ENCODE results near the gene ARHGAP9. TPM values are rescaled to one million over a fixed set of nuclear protein-coding genes. Genes with fewer than 3 reads are reported as not detected.
A peak's percentile ranks its signal among the peaks of the same experiment; 100 is the strongest.
"Not testable (repeated sequence)": the region's sequence is repeated elsewhere in the genome, so short reads cannot be mapped to it uniquely, and the experiment has no call there.

ARHGAP9 gene
- total and polyA plus RNA-seq, 2 experiments from 2014 or later, result 2.3 TPM; not detected in 1

GRCh38 chr12:57515408-57515933, 35.8 kb upstream of the ARHGAP9 start:
- peak in 1 of 2 donors; percentile 10 for DNase-seq (ENCODE audit: low read depth in 1 of 2, low spot score in 1 of 2)
- Histone ChIP-seq H3K4me3 (no peak overlapping the region), H3K36me3 (peaks cover 55% of the 10 kb centered on the region), H3K27ac (peak overlapping the region; percentile 62), H3K9me3 (ENCODE audit: low read depth) (no peaks in the 10 kb centered on the region), H3K4me1 (ENCODE audit: low read depth) (peaks cover 11% of the 10 kb centered on the region), H3K27me3 (no peaks in the 10 kb centered on the region)
- TF ChIP-seq, protein P1, sequence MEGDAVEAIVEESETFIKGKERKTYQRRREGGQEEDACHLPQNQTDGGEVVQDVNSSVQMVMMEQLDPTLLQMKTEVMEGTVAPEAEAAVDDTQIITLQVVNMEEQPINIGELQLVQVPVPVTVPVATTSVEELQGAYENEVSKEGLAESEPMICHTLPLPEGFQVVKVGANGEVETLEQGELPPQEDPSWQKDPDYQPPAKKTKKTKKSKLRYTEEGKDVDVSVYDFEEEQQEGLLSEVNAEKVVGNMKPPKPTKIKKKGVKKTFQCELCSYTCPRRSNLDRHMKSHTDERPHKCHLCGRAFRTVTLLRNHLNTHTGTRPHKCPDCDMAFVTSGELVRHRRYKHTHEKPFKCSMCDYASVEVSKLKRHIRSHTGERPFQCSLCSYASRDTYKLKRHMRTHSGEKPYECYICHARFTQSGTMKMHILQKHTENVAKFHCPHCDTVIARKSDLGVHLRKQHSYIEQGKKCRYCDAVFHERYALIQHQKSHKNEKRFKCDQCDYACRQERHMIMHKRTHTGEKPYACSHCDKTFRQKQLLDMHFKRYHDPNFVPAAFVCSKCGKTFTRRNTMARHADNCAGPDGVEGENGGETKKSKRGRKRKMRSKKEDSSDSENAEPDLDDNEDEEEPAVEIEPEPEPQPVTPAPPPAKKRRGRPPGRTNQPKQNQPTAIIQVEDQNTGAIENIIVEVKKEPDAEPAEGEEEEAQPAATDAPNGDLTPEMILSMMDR (IDR thresholded peaks at IDR 0.05; ENCODE audit: low read depth, low read length), result no peak

DNA sequence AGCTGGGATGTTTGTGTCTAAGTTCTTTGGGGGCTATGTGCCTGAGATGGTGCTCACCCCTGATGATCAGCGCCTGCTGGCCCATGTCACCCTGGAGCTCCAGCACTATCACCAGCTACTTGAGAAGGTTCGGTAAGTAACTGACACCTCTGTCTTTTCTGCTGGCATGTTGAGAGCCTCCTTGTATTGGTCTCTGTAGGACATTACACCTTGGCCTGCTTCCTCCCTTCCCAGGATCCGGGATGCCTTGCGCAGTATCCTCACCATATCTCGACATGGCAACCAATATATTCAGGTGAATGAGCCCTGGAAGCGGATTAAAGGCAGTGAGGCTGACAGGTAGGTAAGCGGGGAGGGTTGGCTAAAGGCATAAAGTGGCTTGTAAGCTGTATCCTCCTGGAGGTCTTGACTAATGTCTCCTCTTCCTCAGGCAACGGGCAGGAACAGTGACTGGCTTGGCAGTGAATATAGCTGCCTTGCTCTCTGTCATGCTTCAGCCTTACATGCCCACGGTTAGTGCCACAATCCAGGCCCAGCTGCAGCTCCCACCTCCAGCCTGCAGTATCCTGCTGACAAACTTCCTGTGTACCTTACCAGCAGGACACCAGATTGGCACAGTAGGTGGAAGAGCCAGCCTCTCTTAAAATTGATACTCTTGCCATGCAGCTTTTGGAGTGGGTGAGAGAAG, 35.2 kb upstream of the ARHGAP9 start:
- H3K36me3 ChIP-seq, result peaks cover 59% of the 10 kb centered on the region
- H3K27ac ChIP-seq, result peak overlapping the region; percentile 56
- no peak overlapping the region for H3K4me3 ChIP-seq
- H3K9me3 ChIP-seq (ENCODE audit: low read depth), result no peaks in the 10 kb centered on the region
- peak in 1 of 2 donors; percentile 8 for DNase-seq (ENCODE audit: low read depth in 1 of 2, low spot score in 1 of 2)
- TF ChIP-seq, protein P1 (IDR thresholded peaks at IDR 0.05; ENCODE audit: low read depth, low read length), result no peak
- no peaks in the 10 kb centered on the region for H3K27me3 ChIP-seq
- H3K4me1 ChIP-seq (ENCODE audit: low read depth), result peaks cover 11% of the 10 kb centered on the region

GRCh38 chr12:57514246-57514645, 34.6 kb upstream of the ARHGAP9 start:
- not testable (repeated sequence) for DNase-seq (ENCODE audit: low read depth in 1 of 2, low spot score in 1 of 2); H3K9me3 ChIP-seq (ENCODE audit: low read depth); H3K4me3 ChIP-seq; H3K27me3 ChIP-seq
- peaks cover 10% of the 10 kb centered on the region for H3K4me1 ChIP-seq (ENCODE audit: low read depth)
- peaks cover 65% of the 10 kb centered on the region for H3K36me3 ChIP-seq
- H3K27ac ChIP-seq, result peak overlapping the region; percentile 56

GRCh38 chr12:57513677-57514076, 34.0 kb upstream of the ARHGAP9 start:
- not testable (repeated sequence) for DNase-seq (ENCODE audit: low read depth in 1 of 2, low spot score in 1 of 2); H3K9me3 ChIP-seq (ENCODE audit: low read depth); H3K4me3 ChIP-seq; H3K4me1 ChIP-seq (ENCODE audit: low read depth); H3K27me3 ChIP-seq; H3K27ac ChIP-seq
- H3K36me3 ChIP-seq, result peaks cover 70% of the 10 kb centered on the region

DNA sequence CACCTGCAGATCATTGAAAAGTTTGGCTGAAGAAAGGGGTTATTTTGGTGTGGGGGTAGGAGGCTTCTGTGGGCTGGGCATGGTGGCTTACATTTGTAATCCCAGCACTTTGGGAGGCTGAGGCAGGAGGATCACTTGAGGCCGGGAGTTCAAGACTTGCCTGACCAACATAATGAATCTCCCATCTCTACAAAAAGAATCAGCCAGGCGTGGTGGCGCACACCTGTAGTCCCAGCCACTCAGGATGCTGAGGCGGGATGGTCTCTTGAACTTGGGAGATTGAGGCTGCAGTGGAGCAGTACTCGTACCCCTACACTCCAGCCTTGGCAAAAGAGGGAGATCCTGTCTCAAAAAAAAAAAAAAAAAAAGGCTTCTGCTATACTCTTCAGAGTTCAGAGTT, 33.6 kb upstream of the ARHGAP9 start:
- Histone ChIP-seq H3K36me3 (peaks cover 70% of the 10 kb centered on the region), H3K9me3 (ENCODE audit: low read depth) (no peaks in the 10 kb centered on the region), H3K4me1 (ENCODE audit: low read depth) (peaks cover 2% of the 10 kb centered on the region), H3K27ac (no peak overlapping the region), H3K27me3 (no peaks in the 10 kb centered on the region), H3K4me3 (no peak overlapping the region)
- DNase-seq (ENCODE audit: low read depth in 1 of 2, low spot score in 1 of 2), result no peak
- TF ChIP-seq, protein P1 (IDR thresholded peaks at IDR 0.05; ENCODE audit: low read depth, low read length), result no peak

- Histone ChIP-seq H3K4me3 (no peak overlapping the region), H3K9me3 (ENCODE audit: low read depth) (no peaks in the 10 kb centered on the region), H3K36me3 (peaks cover 70% of the 10 kb centered on the region), H3K4me1 (ENCODE audit: low read depth) (no peaks in the 10 kb centered on the region), H3K27ac (no peak overlapping the region), H3K27me3 (no peaks in the 10 kb centered on the region)
- TF ChIP-seq, protein P1 (IDR thresholded peaks at IDR 0.05; ENCODE audit: low read depth, low read length), result no peak
- no peak for DNase-seq (ENCODE audit: low read depth in 1 of 2, low spot score in 1 of 2)
Observed at GRCh38 chr12:57512665-57513064, 33.0 kb upstream of the ARHGAP9 start.

All from cardiac muscle cell (in vitro differentiated cells and primary cell).